GM19023 (cell line): ENCODE results near the gene EXOSC9.

Experiments
- ATAC-seq: cut with Tn5 transposase; IDR thresholded peaks from one replicate; pipeline ENCODE4 v1.9.1; 2021; ENCODE audit warnings: mild to moderate bottlenecking, moderate library complexity; ENCODE audit not compliant: unreplicated experiment

Gene EXOSC9

GRCh38 chr4:121823505-121824170 lies 22.5 kb downstream of the EXOSC9 start, which contains the start of gene CCNA2:
TSS of gene CCNA2 (minus strand) at chr4:121823883. CDS start at chr4:121823628, 255 bp downstream.
- peak; percentile 93 for ATAC-seq

- no peak for ATAC-seq
These were observed 23.0 kb downstream of the EXOSC9 start for GRCh38 chr4:121824171-121824527.

- ATAC-seq, result no peak
These were observed 23.8 kb downstream of the EXOSC9 start for GRCh38 chr4:121824950-121825349.

GRCh38 chr4:121827853-121828252 lies 26.7 kb downstream of the EXOSC9 start:
- ATAC-seq, result no peak

- ATAC-seq, result no peak
These were observed 28.4 kb downstream of the EXOSC9 start for GRCh38 chr4:121829511-121829910.

- no peak for ATAC-seq
These were observed 37.0 kb downstream of the EXOSC9 start for GRCh38 chr4:121838136-121838535.

- ATAC-seq, result no peak
These were observed 41.7 kb downstream of the EXOSC9 start for GRCh38 chr4:121842862-121843261.

GRCh38 chr4:121846662-121847061 lies 45.5 kb downstream of the EXOSC9 start:
- no peak for ATAC-seq

- no peak for ATAC-seq
These were observed 50.2 kb downstream of the EXOSC9 start for GRCh38 chr4:121851354-121851753.

- no peak for ATAC-seq
These were observed 59.0 kb downstream of the EXOSC9 start for GRCh38 chr4:121860121-121860520.

GRCh38 chr4:121861426-121861825 lies 60.3 kb downstream of the EXOSC9 start:
- no peak for ATAC-seq

GRCh38 chr4:121863799-121864198 lies 62.7 kb downstream of the EXOSC9 start:
- no peak for ATAC-seq
